HG03280 (cell line): ENCODE data around the gene ATL1.
"Not testable (repeated sequence)": the region's sequence is repeated elsewhere in the genome, so short reads cannot be mapped to it uniquely, and the experiment has no call there.

Source experiments
- ATAC-seq: cut with Tn5 transposase; IDR thresholded peaks from one replicate; pipeline ENCODE4 v1.9.1; 2021; ENCODE audit warnings: mild to moderate bottlenecking, moderate library complexity; ENCODE audit not compliant: unreplicated experiment

The ATL1 gene

DNA sequence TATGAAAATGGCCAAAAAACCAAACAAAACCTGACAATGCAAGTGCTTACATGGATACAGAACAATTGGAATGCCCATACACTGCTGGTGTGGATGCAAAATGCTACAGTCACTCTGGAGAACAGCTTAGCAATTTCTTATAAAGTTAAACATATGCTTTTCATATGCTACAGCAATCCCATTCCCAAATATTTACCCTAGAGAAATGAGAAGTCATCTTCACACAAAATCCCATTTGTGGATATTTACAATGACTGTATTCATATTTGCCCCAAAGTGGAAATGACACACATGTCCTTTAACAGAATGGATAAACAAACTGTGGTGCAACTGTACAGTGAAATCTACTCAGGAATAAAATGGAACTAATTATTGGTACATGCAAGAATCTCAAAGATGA is 87.8 kb downstream of the ATL1 start:
- ATAC-seq, result peak; percentile 21

DNA sequence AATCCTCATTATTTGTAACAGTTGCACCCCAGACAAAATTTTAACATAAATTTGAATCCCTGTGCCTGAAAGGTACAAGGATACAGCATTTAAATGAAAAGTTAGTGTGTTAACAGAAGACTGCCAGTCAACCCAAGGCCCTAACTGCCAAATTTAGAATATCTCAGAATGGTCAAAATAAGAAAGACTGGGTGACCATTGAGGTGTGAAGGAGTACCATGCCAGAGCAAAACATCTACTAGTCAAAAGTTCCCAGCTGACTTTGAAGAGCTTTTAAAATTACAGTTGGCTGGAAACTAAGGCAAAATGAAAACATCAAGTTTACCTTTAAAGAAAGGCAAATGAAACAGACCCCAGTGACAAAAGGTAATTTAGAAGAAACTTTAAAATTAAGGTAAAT is 89.7 kb downstream of the ATL1 start:
- ATAC-seq, result no peak

DNA sequence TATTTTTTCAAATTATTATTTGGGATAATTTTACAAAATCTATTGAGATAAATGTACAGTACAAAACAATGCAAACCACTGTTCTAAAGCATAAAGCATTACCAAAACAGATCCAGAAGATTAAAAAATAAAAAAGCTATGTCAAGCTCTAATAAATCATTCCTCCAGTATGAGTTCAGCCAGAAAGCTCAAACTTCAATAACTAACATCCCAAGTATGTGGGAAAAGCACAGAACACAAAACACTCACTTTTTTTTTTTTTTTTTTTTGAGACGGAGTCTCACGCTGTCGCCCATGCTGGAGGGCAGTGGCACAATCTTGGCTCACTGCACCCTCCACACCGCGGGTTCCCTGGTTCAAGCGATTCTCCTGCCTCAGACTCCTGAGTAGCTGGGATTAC is 96.8 kb downstream of the ATL1 start:
- ATAC-seq, result no peak

DNA sequence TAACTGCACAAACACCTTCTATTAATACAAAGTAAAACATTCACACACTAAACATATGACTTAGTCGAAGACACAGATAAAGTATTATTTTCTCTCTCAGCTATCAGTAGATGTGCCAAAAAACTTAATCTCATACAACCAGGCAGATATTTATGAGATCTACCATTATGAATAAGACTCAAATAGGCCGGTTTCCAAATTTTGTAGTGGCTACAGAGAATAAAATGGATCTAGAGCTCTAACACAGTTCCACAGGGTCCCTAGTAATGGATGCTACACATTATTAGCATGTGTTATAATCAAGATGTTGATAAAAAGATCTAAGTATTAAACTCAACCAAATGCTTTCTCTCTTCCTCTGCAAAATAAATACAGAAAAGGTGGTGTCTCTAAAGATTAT is 97.8 kb downstream of the ATL1 start:
- no peak for ATAC-seq

DNA sequence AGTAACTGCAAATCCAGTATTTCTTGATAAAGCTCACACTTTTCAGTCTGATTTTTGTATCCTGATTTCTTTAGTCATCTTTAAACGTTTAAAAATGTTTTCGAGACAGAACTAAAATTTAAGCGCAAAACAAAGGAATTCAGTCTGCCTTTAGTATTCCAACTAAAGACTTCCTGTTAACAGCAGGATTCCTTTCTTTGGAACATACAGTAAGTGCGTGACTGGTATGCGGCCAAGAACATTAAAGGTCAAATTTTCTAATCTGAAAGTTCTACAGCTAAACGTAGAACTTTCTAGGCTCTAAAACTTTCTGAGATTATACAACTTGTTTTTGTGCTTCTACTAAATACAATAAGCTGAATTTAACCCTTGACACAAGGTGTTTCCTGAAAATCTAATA is 98.3 kb downstream of the ATL1 start:
- ATAC-seq, result no peak

DNA sequence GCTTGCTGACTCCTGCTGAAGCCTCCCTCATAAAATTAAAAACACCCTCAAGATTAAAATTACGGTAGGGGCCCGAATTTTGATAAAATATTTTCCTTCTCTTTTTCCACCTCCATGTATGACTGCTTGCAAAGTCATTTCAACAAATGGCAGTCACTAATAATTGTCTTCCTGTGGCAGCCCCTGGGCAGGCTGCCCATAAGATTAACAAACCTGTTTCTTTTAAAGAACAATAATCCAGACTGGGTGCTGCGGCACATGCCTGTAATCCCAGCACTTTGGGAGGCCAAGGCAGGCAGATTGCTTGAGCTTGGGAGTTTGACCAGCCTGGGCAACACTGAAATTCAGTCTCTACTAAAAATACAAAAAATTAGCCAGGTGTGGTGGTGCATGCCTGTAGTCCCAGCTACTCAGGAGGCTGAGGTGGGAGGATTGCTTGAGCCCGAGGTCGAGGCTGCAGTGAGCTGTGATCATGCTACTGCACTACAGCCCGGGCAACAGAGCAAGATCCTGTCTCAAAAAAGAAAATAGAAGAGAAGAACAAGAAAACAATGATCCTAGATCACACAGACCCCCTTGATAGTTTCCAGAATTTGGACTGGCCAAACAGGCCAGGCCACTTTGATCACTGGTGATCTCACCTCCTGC is 99.5 kb downstream of the ATL1 start:
- no peak for ATAC-seq

DNA sequence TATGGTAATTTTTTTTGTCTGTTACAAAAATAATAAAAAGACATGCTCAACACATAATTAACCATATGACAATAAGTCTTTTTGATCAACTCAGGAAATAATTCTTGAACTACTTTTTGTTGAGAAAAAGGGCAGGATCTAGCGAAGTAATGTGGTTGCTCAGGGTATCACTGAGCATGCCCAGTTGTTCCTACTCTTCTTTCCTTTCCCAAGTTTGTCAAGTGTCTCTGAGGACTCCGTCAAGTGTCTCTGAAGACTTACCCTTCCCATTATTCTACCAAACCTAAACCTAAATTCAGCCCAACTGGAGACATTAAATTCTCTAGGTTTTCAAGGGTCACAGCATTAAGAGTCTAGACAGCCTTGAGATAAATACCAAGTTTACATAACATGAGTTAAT is 104.6 kb downstream of the ATL1 start:
- ATAC-seq, result not testable (repeated sequence)

DNA sequence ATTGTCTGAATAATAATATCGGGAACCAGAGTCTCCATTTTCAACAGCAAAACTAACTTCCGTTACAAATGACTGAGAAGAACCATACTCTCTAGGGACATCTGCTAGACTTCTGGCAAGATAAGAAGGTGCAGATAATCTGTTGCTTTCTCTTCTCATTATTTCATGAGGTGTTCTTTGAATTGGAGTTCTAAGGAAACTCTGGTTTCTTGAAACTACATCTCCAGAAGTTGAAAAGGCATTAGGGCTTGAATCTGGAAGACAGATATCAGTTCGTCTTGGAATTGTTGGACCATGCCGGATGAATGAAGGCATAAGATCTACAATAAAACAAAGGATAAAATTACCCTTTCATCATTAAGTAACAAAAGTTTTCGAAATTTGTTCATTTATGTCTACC is 105.4 kb downstream of the ATL1 start:
- ATAC-seq, result not testable (repeated sequence)

DNA sequence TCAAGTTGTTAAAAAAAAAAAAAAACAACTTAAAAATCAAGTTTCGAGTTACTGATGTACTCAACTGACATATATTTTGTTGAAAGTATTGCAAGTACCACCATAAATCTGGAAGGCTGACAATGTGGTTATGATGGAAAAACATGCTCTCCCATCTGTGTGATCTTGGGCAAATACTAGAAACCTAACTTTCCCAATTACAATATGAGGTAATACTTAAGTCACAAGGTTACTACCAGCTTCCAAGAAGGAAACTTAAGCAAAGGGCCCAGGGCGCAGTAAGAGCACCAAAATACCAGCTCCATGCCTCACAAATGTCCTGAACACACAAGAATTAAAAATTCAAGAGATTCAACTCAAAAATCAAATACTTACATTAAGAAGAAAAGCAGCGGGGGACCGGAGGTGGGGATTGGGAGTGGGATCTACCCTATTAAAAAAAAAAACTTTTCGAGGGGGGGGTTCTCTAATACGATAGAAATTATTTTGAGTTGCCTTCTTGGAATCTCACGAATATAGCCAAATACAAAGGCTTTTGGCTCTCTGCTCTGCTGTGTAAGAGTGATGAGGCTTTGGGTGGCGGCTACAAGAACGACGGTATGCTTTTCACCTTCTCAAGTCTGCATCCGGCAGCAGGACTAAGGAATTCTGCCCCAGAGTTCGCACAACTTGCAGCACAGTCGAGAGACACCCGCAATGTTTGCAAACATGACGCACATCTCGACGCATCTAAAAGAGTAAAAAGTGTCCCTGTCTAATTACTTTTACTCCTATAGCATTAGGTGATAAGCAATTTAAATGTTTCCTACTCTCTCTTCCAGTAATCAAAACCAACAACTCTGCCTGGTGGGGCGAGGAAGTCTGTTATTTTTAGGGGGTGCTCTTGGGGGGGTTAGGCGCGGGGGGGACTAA is 107.1 kb downstream of the ATL1 start:
- ATAC-seq, result no peak

DNA sequence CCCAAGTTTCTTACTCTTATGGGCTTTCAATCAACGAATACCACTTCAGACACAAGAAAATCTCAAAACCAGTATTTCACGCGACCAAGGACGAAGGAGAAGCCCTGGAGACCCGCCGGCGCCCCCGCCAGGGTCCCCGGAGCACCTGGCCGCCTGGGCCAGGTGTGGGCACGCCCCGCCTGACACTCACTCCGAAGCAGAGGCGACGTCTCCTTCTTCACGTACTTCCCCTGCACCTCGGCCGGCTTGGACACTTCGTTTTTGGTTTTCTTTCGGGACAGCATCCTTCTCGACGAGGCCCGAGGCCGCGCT is 107.7 kb downstream of the ATL1 start:
- peak; percentile 45 for ATAC-seq

DNA sequence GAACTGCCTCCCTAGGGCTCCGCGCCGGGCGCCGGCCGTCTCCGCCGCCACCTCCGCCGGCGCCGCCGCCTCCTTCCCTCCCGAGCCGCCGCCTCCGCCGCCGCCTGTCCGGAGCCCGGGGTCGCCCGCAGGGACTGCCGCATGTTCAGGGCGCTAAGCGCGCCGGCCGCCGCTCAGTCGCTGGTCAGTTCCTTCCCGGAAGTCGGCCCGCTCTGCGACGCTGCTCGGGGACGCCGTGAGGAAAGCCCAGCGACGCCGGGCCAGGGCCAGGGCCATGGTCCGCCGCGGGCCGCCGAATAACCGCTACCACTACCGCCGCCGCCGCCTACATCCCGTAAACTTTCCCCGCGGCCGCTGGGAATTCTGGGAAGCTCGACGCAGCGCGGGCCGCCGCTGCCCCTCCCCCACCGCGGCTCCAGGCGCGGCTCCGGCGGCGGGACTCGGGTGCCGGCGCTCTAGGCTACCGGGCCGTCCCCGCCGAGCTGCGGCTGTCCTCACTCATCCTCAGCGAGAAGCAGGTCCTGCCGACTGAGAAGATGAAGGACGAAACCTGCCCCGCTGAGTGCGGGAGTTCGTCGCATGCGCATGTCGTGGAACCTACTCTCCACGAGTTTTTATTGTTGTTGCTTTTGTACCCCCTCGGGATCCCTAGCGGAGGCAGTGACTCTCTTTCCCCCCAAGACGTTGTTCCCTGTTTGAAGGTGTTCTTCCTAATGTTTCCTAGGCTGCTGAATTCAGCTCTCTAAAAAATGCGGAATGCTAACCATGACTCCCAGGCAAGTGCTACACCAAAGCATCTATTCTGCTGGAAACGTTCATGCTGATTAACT is 108.3 kb downstream of the ATL1 start, which contains the start of gene SAV1:
Gene SAV1, minus strand, starts transcription at position 311 of the 830 bp plus-strand sequence. CDS start 339 bp downstream, outside the sequence.
- ATAC-seq, result peak; percentile 49

DNA sequence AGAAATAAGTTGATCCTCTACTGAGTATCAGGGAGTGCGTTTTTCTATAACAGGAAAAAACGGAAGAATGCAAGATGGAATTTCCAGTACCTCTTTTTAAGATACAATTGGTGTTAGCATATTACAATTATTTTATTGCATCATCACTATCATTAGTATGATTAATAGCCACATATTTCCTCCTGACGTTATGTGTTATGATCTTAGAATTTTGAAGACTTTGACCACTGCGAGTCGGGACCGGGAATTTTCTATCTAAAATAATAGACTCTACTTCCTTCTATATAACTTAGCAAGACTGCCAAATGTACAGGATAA is 108.8 kb downstream of the ATL1 start:
- no peak for ATAC-seq

DNA sequence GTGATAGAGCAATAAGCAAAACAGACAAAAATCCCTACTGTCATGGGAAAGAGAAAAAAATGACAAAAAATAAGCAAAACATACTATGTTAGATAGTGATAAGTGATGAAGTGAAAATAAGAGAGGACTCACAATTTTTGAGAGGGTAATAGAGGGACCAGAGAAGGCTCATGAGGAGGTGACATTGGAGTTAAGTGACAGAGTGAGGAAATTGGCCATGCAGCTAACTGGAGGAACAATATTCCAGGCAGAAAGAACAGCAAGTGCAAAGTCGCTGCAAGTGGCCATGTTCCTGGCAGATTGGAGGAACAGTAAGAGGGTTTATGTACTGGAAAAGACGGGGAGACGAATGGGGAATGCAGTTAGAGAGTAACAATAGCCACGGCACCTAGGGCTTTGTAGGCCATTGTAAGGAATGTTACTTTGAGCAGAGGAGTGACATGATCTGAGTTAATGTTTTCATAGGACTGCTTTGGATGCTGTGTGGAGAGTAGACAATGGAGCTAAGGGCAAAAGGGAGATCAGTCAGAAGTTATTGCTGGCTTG is 109.6 kb downstream of the ATL1 start:
- ATAC-seq, result no peak

DNA sequence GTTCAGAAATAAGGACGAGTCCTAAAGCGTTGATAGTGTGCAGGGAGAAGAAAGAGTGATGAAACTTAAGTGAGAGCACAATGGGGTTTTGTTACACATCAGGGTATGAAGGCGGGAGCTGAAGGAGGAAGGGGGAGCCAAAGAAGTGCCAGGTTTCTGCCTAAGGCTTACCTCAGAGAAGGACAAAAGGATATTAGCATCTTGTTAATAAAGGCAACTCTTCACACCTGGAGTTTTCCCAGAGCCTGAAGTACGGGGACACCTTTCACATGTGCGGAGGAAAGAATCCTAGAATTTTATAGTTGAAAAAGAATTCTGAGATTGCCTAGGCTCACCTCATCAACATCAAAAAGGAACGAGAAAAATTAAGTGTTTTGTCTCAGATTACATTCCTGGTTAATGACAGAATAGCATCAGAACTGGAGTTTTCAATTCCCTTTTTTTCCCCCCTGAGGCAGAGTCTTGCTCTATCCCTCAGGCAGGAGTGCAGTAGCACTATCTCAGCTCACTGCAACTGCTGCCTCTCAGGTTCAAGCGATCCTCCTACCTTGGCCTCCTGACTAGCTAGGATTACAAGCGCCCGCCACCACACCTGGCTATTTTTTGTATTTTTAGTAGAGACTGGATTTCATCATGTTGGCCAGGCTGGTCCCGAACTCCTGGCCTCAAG is 110.4 kb downstream of the ATL1 start:
- no peak for ATAC-seq

DNA sequence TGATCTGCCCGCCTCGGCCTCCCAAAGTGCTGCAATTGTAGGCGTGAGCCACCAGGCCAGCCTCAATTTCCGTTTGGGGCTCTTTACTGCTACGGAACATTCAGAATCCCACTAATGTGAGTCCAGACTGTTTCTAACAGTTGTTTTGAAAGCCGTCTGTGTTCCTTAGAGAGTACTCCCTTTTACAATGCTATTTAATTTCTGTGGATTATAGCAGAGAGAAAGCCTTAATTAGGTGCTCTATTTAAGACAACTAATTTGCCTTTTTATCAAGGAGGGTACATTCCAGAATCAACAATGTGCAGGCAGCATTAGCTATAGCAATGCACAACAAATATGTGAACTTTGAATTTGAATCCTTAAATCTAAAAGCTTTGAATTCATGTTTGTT is 110.9 kb downstream of the ATL1 start:
- no peak for ATAC-seq

DNA sequence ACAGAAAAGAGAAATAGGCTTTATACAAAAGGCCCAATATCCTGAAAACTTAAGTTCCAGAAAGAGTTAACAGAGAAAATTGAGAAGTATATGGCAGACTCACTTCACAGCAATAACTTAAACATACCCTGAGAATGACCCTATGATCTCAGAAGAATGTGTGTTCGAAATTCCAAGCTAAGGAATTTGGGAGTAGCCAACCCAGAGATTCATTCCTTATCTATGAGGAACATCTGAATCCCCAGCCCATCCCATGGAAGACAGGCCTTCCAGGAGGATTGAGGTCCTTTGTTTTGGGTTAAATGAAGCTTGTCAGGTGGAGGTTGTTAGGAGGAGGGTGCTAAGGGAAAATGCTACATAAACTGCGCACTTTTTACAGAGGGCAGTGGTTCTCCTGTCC is 115.7 kb downstream of the ATL1 start:
- no peak for ATAC-seq

DNA sequence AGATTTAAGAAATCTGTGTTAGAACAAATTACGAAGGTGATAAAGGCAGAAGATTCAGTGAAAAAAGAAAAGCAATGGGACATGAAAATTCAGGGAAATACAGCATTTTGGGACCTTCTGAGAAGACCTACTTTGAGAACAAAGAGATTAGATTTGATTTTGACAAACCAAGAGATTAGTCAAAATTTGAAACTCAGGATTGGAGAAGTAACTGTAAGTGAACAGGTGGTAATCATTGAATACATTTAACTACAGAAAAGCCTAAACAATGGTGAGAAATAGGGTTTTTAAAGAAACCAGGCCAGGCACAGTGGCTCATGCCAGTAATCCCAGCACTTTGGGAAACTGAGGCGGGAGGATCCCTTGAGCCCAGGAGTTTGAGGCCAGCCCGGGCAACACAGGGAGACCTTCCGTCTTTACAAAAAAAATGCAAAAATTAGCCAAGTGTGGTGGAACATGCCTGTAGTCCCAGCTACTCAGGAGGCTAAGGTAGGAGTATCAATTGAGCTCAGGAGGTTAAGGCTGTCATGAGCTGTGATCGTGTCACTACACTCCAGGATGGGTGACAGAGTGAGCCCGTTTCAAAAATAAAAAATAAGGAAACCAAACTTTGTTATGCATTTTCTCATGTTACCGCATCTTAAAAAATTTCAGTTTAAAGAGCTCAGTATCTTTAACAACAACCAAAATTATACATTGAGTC is 117.0 kb downstream of the ATL1 start:
- no peak for ATAC-seq

DNA sequence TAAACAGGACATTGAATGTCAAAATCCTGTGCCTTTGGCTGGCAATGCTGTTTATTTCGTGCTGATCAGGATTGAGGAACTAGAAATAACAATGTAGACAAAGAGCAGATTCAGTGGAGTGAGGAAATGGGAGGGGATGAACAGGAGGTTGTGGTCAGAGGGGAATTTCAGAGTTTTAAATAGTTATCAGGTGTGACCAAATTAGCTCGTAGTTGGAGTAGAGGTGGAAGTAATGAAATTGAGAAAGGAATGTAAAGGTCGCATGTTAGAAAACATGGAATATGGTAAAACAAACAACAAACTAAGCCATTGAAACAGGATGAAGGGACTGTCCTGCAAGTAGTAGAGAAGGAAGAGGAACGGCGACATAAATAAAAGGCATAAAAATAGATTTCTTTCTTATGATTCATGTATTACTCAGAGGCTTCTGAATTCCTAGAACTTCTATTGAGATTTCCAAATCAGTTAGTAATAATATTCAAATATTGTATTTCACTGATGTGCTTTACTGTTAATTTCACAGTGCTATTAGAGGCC is 117.7 kb downstream of the ATL1 start:
- ATAC-seq, result no peak

DNA sequence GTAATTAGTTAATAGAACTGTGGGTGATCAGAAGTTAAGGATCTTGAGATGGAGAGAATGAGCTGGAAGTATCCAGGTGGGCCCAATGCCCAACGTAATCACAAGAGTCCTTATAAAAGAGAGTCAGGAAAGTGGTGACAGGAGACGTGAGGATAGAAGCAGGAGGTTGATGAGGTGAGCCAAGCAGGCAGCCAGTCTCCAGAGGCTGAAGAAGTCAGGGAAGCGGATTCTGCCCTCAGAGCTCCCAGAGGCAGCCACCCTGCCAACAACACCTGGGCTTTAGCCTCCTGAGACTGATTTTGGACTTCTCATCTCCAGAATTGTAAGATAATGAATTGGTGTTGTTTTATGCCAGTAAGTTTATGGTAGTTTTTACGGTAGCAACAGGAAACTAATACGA is 118.2 kb downstream of the ATL1 start:
- ATAC-seq, result no peak

DNA sequence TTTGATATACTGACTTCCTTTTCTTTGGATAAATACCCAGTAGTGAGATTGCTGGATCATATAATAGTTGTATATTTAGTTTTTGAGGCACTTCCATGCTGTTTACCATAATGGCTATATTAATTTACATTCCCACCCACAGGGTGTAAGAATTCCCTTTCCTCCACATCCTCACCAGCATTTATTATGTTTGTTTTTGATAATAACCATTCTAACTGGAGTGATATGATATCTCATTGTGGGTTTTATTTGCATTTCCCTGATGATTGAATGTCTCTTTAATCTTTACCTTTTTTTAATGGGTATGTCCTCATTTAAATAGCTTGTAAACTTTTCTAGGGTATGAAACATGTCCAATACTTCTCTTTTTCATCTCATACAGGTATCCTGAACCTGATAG is 119.7 kb downstream of the ATL1 start:
- ATAC-seq, result no peak
